Measurements from ENCODE around the gene ZNF407.
"Not testable (repeated sequence)": the region's sequence is repeated elsewhere in the genome, so short reads cannot be mapped to it uniquely, and the experiment has no call there.

Gene ZNF407

GRCh38 chr18:75083131-75083530 is 485.5 kb downstream of the ZNF407 start:
- no peaks in the 10 kb centered on the region for H3K27me3 Mint-ChIP-seq
- H3K36me3 Mint-ChIP-seq: peaks cover 6% of the 10 kb centered on the region
- H3K4me3 Mint-ChIP-seq: no peak overlapping the region
- H3K27ac Mint-ChIP-seq: no peak overlapping the region
- H3K9me3 Mint-ChIP-seq (ENCODE audit: low read depth): peaks cover 7% of the 10 kb centered on the region
- no peaks in the 10 kb centered on the region for H3K4me1 Mint-ChIP-seq (ENCODE audit: low read depth)

GRCh38 chr18:75083761-75084160 is 486.1 kb downstream of the ZNF407 start:
- Mint-ChIP-seq H3K4me3 (no peak overlapping the region), H3K4me1 (ENCODE audit: low read depth) (no peaks in the 10 kb centered on the region), H3K9me3 (ENCODE audit: low read depth) (peaks cover 4% of the 10 kb centered on the region), H3K36me3 (peaks cover 6% of the 10 kb centered on the region), H3K27me3 (no peaks in the 10 kb centered on the region), H3K27ac (no peak overlapping the region)

GRCh38 chr18:75085676-75086075 is 488.0 kb downstream of the ZNF407 start:
- not testable (repeated sequence) for H3K9me3 Mint-ChIP-seq (ENCODE audit: low read depth); H3K27ac Mint-ChIP-seq; H3K4me1 Mint-ChIP-seq (ENCODE audit: low read depth); H3K36me3 Mint-ChIP-seq; H3K4me3 Mint-ChIP-seq; H3K27me3 Mint-ChIP-seq

GRCh38 chr18:75086494-75087034 is 488.9 kb downstream of the ZNF407 start:
- Mint-ChIP-seq H3K36me3 (peaks cover 6% of the 10 kb centered on the region), H3K27me3 (no peaks in the 10 kb centered on the region), H3K27ac (no peak overlapping the region), H3K4me3 (no peak overlapping the region), H3K9me3 (ENCODE audit: low read depth) (no peaks in the 10 kb centered on the region), H3K4me1 (ENCODE audit: low read depth) (no peaks in the 10 kb centered on the region)

- Mint-ChIP-seq H3K27me3 (no peaks in the 10 kb centered on the region), H3K9me3 (ENCODE audit: low read depth) (no peaks in the 10 kb centered on the region), H3K4me3 (no peak overlapping the region), H3K36me3 (peaks cover 6% of the 10 kb centered on the region), H3K4me1 (ENCODE audit: low read depth) (no peaks in the 10 kb centered on the region), H3K27ac (no peak overlapping the region)
Observed at GRCh38 chr18:75087119-75088020, 489.7 kb downstream of the ZNF407 start.

GRCh38 chr18:75088021-75088506 is 490.4 kb downstream of the ZNF407 start:
- no peaks in the 10 kb centered on the region for H3K27me3 Mint-ChIP-seq
- H3K36me3 Mint-ChIP-seq: no peaks in the 10 kb centered on the region
- H3K4me1 Mint-ChIP-seq (ENCODE audit: low read depth): no peaks in the 10 kb centered on the region
- no peaks in the 10 kb centered on the region for H3K9me3 Mint-ChIP-seq (ENCODE audit: low read depth)
- H3K27ac Mint-ChIP-seq: no peak overlapping the region
- no peak overlapping the region for H3K4me3 Mint-ChIP-seq

GRCh38 chr18:75088622-75089211 is 491.0 kb downstream of the ZNF407 start:
- Mint-ChIP-seq H3K4me1 (ENCODE audit: low read depth) (no peaks in the 10 kb centered on the region), H3K27me3 (no peaks in the 10 kb centered on the region)

GRCh38 chr18:75089748-75090327 is 492.2 kb downstream of the ZNF407 start:
- H3K36me3 Mint-ChIP-seq: no peaks in the 10 kb centered on the region
- H3K4me3 Mint-ChIP-seq: no peak overlapping the region
- H3K4me1 Mint-ChIP-seq (ENCODE audit: low read depth): no peaks in the 10 kb centered on the region
- H3K27me3 Mint-ChIP-seq: no peaks in the 10 kb centered on the region
- no peak overlapping the region for H3K27ac Mint-ChIP-seq
- no peaks in the 10 kb centered on the region for H3K9me3 Mint-ChIP-seq (ENCODE audit: low read depth)

More at GRCh38 chr18:75088622-75089211, 491.0 kb downstream of the ZNF407 start:
- Mint-ChIP-seq H3K9me3 (ENCODE audit: low read depth) (no peaks in the 10 kb centered on the region), H3K36me3 (no peaks in the 10 kb centered on the region), H3K4me3 (no peak overlapping the region), H3K27ac (no peak overlapping the region)

- Mint-ChIP-seq H3K4me1 (ENCODE audit: low read depth) (no peaks in the 10 kb centered on the region), H3K4me3 (no peak overlapping the region), H3K9me3 (ENCODE audit: low read depth) (peaks cover 2% of the 10 kb centered on the region), H3K27me3 (no peaks in the 10 kb centered on the region), H3K36me3 (peaks cover 1% of the 10 kb centered on the region), H3K27ac (no peak overlapping the region)
Observed at GRCh38 chr18:75090336-75090735, 492.7 kb downstream of the ZNF407 start.

- Mint-ChIP-seq H3K9me3 (ENCODE audit: low read depth) (peaks cover 11% of the 10 kb centered on the region), H3K4me1 (ENCODE audit: low read depth) (no peaks in the 10 kb centered on the region), H3K4me3 (no peak overlapping the region), H3K36me3 (peaks cover 15% of the 10 kb centered on the region), H3K27ac (no peak overlapping the region), H3K27me3 (no peaks in the 10 kb centered on the region)
Observed at GRCh38 chr18:75097491-75098225, 500.0 kb downstream of the ZNF407 start.

GRCh38 chr18:75100832-75101630 is 503.4 kb downstream of the ZNF407 start:
- Mint-ChIP-seq H3K27ac (no peak overlapping the region), H3K36me3 (peaks cover 10% of the 10 kb centered on the region), H3K4me3 (no peak overlapping the region), H3K9me3 (ENCODE audit: low read depth) (peaks cover 4% of the 10 kb centered on the region), H3K27me3 (no peaks in the 10 kb centered on the region), H3K4me1 (ENCODE audit: low read depth) (no peaks in the 10 kb centered on the region)

GRCh38 chr18:75101916-75102315 is 504.2 kb downstream of the ZNF407 start:
- Mint-ChIP-seq H3K4me3 (no peak overlapping the region), H3K27ac (no peak overlapping the region), H3K9me3 (ENCODE audit: low read depth) (peaks cover 4% of the 10 kb centered on the region)

GRCh38 chr18:75104029-75104428 is 506.4 kb downstream of the ZNF407 start:
- H3K9me3 Mint-ChIP-seq (ENCODE audit: low read depth); H3K4me1 Mint-ChIP-seq (ENCODE audit: low read depth); H3K27ac Mint-ChIP-seq; H3K36me3 Mint-ChIP-seq; H3K4me3 Mint-ChIP-seq; H3K27me3 Mint-ChIP-seq: not testable (repeated sequence)

More at GRCh38 chr18:75101916-75102315, 504.2 kb downstream of the ZNF407 start:
- Mint-ChIP-seq H3K4me1 (ENCODE audit: low read depth) (no peaks in the 10 kb centered on the region), H3K27me3 (no peaks in the 10 kb centered on the region), H3K36me3 (peaks cover 10% of the 10 kb centered on the region)

GRCh38 chr18:75104483-75104882 is 506.8 kb downstream of the ZNF407 start:
- H3K27me3 Mint-ChIP-seq: no peaks in the 10 kb centered on the region
- peaks cover 4% of the 10 kb centered on the region for H3K9me3 Mint-ChIP-seq (ENCODE audit: low read depth)
- H3K4me1 Mint-ChIP-seq (ENCODE audit: low read depth): no peaks in the 10 kb centered on the region
- no peak overlapping the region for H3K4me3 Mint-ChIP-seq
- H3K27ac Mint-ChIP-seq: no peak overlapping the region
- H3K36me3 Mint-ChIP-seq: peaks cover 7% of the 10 kb centered on the region
